Vagina (tissue), 2 donors: ENCODE results near the gene ABR. TPM values are rescaled to one million over a fixed set of nuclear protein-coding genes. Genes with fewer than 3 reads are reported as not detected.

Source experiments
- DNase-seq, 2 donors: peaks; one replicate each; pipeline ENCODE4 v3.0.0-alpha.2; 2017; ENCODE audit errors: extremely low spot score in 2 of 2
- H3K27ac ChIP-seq: fragments of 200-600 bp; sonication (generic); one replicate; pipeline ENCODE4 v1.5.1; 2019
- H3K27me3 ChIP-seq: fragments of 200-600 bp; sonication (generic); one replicate; pipeline ENCODE4 v1.5.1; 2019
- H3K36me3 ChIP-seq, 2 donors: fragments of 200-600 bp; sonication (generic); one replicate each; pipeline ENCODE4 v1.5.1; 2017 to 2019
- H3K4me1 ChIP-seq: fragments of 200-600 bp; sonication (generic); one replicate; pipeline ENCODE4 v1.5.1; 2019
- H3K4me3 ChIP-seq, 2 donors: fragments of 200-600 bp; sonication (generic); 1 replicate in 1 of 2; 2 replicates in 1 of 2; pipeline ENCODE4 v1.5.1; 2016 to 2019
- H3K9me3 ChIP-seq: fragments of 200-600 bp; sonication (generic); one replicate; pipeline ENCODE4 v1.5.1; 2019
- POLR2A ChIP-seq, 2 donors: fragments of 450-650 bp; IDR thresholded peaks; one replicate each; pipeline ENCODE4 v1.6.1; 2017; ENCODE audit warnings: antibody characterized with exemption in 2 of 2, mild to moderate bottlenecking in 2 of 2, moderate library complexity in 2 of 2
- POLR2AphosphoS5 ChIP-seq, 2 donors: sonication (generic); formaldehyde crosslinking; IDR thresholded peaks; one replicate each; pipeline ENCODE4 v1.9.0; 2017; ENCODE audit warnings: antibody characterized with exemption in 2 of 2, mild to moderate bottlenecking in 2 of 2, low read depth in 1 of 2; ENCODE audit not compliant: insufficient read depth in 1 of 2
- intact Hi-C: fragments of 100-400 bp; cut with DNase I; formaldehyde crosslinking; loops from one replicate; pipeline ENCODE4 v1.15.1; 2023
- microRNA-seq: library from miRNA; unstranded; fragments of <30 nt; microRNA quantifications from one replicate; pipeline ENCODE4, GENCODE V29; 2017; ENCODE audit warnings: borderline number of aligned reads, borderline replicate concordance
- small RNA-seq: library from RNA; depleted of rRNA; stranded (forward); fragments of <200 nt; gene quantifications from one replicate; pipeline ENCODE3, GENCODE V24; 2016
- total RNA-seq: library from RNA; depleted of rRNA; stranded (reverse); fragments of >200 nt; gene quantifications from one replicate; pipeline ENCODE4 v1.2.3, GENCODE V29; 2016
- TF ChIP-seq, protein P1 (sequence below), 3 experiments: fragments of 450-650 bp in 2 of 3; fragments of 200-600 bp in 1 of 3; sonication (generic) in 1 of 3; IDR thresholded peaks; one replicate each; pipeline ENCODE4 v1.5.1; 2017 to 2019; ENCODE audit warnings: antibody characterized with exemption in 3 of 3, mild to moderate bottlenecking in 2 of 3, moderate library complexity in 2 of 3

Gene ABR
- total RNA-seq, 1 donor from 2014 or later = 90.8 TPM

DNA sequence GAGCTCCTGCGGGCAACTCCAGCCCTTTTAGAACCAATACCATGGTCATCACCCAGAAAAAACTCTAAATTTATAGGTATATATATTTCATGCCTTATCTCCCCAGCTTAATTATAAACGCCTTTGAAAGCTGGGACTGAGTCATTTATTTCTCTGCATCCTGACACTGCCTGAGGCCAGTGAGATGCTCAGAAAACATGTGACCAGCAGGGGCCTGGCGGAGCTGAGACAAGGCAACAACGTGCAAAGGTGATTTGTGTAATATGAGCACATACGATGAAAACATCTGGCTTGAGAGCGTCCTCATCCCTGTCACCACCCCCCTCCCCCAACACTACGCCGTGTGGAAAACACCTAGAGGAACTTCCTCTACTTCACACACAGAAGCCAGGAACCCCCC is 222.9 kb downstream of the ABR start:
- peaks cover 23% of the 10 kb centered on the region for H3K4me1 ChIP-seq
- DNase-seq = no peak
- no peak overlapping the region for H3K4me3 ChIP-seq
- no peaks in the 10 kb centered on the region for H3K27me3 ChIP-seq
- intact Hi-C loops = no loop called here
- no peaks in the 10 kb centered on the region for H3K9me3 ChIP-seq
- no peak overlapping the region for H3K27ac ChIP-seq
- TF ChIP-seq POLR2A (IDR thresholded peaks at IDR 0.05) (no peak), POLR2AphosphoS5 (IDR thresholded peaks at IDR 0.05; ENCODE audit: insufficient read depth in 1 of 2, low read depth in 1 of 2) (no peak)
- TF ChIP-seq, protein P1, sequence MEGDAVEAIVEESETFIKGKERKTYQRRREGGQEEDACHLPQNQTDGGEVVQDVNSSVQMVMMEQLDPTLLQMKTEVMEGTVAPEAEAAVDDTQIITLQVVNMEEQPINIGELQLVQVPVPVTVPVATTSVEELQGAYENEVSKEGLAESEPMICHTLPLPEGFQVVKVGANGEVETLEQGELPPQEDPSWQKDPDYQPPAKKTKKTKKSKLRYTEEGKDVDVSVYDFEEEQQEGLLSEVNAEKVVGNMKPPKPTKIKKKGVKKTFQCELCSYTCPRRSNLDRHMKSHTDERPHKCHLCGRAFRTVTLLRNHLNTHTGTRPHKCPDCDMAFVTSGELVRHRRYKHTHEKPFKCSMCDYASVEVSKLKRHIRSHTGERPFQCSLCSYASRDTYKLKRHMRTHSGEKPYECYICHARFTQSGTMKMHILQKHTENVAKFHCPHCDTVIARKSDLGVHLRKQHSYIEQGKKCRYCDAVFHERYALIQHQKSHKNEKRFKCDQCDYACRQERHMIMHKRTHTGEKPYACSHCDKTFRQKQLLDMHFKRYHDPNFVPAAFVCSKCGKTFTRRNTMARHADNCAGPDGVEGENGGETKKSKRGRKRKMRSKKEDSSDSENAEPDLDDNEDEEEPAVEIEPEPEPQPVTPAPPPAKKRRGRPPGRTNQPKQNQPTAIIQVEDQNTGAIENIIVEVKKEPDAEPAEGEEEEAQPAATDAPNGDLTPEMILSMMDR (IDR thresholded peaks at IDR 0.05) = no peak
- no peaks in the 10 kb centered on the region for H3K36me3 ChIP-seq

DNA sequence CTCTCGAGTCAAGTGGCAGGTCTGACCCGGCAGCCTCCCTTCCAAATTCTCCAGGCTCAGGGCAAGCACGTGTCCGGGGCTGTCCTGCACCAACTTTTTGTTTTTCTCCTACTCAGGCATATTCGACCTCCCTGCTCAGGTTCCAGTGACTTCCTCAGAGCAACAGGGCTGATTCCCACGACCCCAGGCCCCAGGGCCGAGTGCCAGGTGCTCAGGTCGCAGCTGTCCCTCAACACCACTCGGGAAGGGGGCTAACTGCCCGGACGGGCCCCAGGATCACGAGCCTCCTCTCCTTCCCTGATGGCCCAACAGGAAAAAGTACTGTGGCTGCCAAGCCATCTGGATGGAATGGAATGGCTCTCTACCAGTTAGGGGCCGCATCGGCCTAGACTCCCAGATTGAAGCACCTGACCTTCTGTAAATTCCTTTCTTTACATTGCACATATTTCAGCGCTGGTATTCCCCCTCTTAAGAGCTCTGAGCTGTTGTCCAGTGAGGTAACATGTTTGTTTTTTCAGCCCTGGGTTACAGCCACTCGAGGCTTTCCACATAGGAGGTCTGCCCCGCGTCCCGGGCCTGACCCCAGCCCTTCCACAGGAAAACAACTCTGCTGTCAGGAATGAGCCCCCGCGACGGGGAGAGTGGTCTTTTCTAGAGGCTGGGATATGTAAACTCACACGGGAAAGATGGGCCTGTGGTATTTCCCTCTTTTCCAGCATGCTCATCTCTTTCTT is 225.2 kb downstream of the ABR start:
- Histone ChIP-seq H3K27ac (peak overlapping the region; percentile 67), H3K27me3 (no peaks in the 10 kb centered on the region), H3K4me1 (peaks cover 46% of the 10 kb centered on the region), H3K36me3 (no peaks in the 10 kb centered on the region), H3K4me3 (no peak overlapping the region), H3K9me3 (no peaks in the 10 kb centered on the region)
- TF ChIP-seq POLR2AphosphoS5 (IDR thresholded peaks at IDR 0.05; ENCODE audit: insufficient read depth in 1 of 2, low read depth in 1 of 2) = peak in 1 of 2 donors; percentile 47
- TF ChIP-seq, protein P1 (IDR thresholded peaks at IDR 0.05) = no peak
- TF ChIP-seq POLR2A (IDR thresholded peaks at IDR 0.05) = no peak
- no peak for DNase-seq
- intact Hi-C loops = no loop called here

DNA sequence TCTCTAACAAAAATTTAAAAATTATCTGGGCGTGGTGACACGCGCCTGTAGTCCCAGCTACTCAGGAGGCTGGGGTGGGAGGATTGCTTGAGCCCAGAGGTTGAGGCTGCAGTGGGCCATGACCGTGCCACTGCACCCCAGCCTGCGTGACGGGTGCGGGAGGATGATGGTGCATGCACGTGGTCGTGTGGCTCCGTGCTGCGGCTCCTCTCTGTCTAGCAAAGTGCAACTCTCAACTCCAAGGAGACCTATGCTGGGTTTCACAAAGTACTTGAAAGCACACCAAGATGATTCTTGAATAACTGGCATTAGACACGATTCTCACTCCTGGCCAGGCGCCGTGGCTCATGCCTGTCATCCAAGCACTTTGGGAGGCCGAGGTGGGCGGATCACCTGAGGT is 226.0 kb downstream of the ABR start:
- intact Hi-C loops = no loop called here

More for the DNA sequence above, 226.0 kb downstream of the ABR start:
- Histone ChIP-seq H3K27me3 (no peaks in the 10 kb centered on the region), H3K4me3 (no peak overlapping the region), H3K4me1 (peaks cover 47% of the 10 kb centered on the region), H3K27ac (peak overlapping the region; percentile 67), H3K36me3 (no peaks in the 10 kb centered on the region), H3K9me3 (no peaks in the 10 kb centered on the region)
- no peak for DNase-seq
- TF ChIP-seq POLR2AphosphoS5 (IDR thresholded peaks at IDR 0.05; ENCODE audit: insufficient read depth in 1 of 2, low read depth in 1 of 2) (no peak), POLR2A (IDR thresholded peaks at IDR 0.05) (no peak)
- TF ChIP-seq, protein P1 (IDR thresholded peaks at IDR 0.05) = no peak

Small RNA genes within 50 kb of the gene (microRNA-seq; reads per million reads assigned to microRNA genes)
- not detected for gene MIR3183

Small RNA genes within 50 kb of the gene (small RNA-seq; reads per million reads assigned to genes)
- gene AC016292.2 (not detected), gene MIR3183 (not detected), gene RF00017 (not detected)

Other genes starting within 250 kb of the ABR start
- 51.6 TPM for gene NXN, start 200.2 kb downstream of the ABR start, total RNA-seq
- gene TIMM22, start 182.9 kb downstream of the ABR start, total RNA-seq = 8.8 TPM
- not detected for gene BHLHA9, start 90.5 kb upstream of the ABR start, total RNA-seq
- gene TRARG1, start 99.7 kb upstream of the ABR start, total RNA-seq = 9.8 TPM
- gene YWHAE, start 220.2 kb upstream of the ABR start, total RNA-seq = 487 TPM